Measurements from ENCODE around the gene NOS3.

The NOS3 gene

GRCh38 chr7:150990416-150991186 is at the start of gene NOS3:
Gene NOS3, plus strand, starts transcription at chr7:150991017. Its CDS starts 2,787 bp downstream, at chr7:150993804.
- DNase-seq, result no peak

GRCh38 chr7:150941351-150942000 is 49.3 kb upstream of the NOS3 start:
- no peak for DNase-seq

DNA sequence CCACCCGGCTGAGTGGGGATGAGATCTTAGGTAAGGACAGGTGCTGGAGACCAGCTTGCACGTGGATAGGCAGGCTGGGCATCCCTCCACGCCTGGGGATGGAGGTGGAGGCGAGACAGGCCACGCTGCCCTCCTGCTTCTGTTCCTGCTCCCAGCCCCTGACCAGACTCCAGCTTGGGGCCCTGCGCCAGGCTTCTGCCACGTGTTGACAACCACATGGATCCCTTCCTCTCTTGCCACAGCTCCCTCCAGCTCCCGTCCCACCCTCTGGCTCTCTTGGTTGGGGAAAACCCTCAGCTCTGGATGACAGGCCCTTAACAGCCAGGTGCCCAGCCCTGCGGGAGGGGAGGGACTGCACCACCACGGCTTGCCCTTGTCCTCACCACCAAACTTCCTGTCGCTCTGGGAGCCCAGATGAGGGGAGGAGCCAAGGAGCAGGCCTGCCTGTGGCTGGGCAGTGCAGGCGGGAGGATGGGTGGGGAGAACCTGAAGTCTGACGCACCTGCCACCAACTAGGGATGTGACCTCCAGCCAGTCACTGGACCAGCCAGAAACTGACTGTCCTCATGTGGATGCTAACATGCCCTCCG is 48.7 kb upstream of the NOS3 start:
- peak; percentile 71 for DNase-seq

GRCh38 chr7:150942591-150943452 is 48.0 kb upstream of the NOS3 start:
- no peak for DNase-seq

DNA sequence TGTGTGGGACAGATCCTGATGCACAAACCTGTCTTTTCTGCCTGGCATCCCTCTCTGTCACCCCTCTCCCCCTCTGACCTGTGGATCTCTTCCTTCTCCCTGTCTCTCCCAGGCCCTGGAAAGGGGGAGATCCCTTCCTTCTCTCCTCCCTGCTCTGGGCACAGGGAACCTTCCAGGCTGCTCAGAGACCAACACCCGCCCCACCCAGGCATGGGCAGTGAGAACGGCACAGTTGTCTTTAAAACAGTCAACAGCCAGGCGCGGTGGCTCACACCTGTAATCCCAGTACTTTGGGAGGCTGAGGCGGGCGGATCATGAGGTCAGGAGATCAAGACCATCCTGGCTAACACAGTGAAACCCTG is 47.4 kb upstream of the NOS3 start:
- DNase-seq, result no peak

DNA sequence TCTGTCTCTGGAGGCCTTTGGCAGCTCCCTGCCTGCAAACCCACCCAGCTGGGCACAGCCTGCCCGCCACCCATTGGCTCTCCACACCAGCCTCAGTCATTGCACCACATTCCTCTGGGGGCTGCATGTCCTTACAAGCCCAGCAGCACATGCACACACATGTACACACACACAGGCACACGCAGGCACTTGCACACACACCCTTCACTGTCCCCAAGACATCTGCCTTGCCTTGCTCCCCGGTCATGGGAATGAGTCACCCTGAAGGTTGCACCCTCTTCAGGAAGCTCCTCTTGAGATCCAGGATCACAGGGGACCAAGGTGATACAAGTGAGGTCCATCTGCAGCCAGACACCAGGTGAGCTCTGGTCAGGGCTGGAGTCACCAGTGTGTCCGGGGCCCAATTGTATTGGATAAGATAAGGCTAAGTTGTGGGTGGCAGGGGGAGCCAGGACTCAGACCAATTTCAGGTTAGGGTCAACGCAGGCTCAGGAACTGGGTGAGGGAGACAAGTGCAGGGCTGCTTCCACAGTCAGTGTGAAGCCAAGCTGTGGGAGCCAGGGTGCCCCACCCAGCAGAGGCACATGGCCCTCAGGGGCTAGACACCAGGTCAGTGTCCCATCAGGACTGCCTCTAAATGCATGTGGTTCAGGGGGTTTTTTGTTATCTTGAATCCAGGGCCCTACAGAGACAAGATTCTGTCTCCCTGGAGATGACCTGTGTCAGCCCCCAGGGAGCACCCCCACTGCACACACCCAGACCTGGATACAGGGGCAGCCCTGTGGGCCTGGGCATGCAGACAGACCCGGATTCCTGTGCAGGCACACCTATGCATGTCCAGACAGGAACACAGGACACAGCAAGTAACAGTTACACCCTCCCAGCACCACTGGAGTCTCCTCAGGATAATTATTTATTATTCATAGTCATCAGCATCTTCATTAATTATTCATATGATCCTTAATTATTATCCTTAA is 46.5 kb upstream of the NOS3 start:
- no peak for DNase-seq

DNA sequence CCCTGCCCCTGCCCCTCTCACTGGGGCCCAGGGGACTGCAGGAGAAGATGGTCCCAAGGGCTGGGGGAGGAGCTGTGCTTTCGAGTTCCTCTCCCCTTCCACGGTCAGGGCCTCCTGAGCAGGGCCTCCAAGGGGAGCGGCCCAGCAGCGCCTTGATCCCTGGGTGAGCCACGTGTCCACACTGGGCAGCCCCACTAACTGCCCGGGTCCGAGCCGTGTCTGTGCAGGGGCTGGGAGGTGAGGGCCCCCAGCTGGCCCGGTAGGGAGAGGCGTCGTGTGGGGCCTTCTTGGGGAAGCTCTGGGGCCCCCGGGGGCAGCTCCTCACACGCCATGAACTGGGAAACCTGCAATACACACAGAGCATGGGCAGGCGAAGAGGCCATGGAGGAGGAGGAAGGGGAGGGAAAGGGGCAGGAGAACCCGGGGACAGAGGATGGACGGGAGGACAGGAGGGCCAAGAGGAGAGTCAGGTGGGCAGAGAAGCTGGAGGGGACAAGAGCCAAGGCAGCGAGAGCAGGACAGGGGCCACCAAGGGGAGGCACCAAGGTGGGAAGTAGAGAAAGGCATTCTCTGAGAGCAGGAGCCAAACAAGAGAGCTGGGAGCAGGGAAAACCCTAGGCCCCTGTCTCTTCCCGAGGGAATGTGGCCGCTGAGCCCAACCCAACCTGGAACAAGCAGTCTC is 45.5 kb upstream of the NOS3 start:
- DNase-seq, result no peak

DNA sequence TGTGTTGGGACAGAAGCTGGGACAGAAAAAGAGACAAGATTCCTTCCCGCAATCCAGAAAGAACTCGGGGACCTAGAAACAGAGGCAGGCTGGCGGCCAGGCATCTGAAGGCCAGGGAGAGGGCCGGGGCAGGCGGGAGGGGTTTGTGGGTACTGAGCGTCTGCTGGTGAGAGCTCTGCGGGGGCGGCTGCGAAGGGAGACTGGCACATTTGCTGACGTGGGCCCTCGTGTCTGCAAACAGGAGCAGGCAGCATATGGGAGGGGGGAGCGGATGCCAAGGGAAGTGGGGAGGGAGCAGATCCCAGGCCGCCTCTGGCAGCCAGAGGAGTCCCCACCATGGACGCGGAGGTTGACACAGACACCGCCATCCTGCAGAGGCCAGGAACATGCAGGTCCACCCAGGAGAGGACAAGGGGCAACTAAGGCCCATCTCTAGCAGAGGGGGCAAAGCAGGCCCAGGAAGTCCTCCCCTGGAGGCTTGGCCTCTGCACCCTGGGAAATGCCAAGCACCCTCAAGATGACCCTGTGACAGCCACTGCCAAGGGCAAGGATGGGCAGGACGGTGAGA is 44.9 kb upstream of the NOS3 start:
- DNase-seq, result no peak

DNA sequence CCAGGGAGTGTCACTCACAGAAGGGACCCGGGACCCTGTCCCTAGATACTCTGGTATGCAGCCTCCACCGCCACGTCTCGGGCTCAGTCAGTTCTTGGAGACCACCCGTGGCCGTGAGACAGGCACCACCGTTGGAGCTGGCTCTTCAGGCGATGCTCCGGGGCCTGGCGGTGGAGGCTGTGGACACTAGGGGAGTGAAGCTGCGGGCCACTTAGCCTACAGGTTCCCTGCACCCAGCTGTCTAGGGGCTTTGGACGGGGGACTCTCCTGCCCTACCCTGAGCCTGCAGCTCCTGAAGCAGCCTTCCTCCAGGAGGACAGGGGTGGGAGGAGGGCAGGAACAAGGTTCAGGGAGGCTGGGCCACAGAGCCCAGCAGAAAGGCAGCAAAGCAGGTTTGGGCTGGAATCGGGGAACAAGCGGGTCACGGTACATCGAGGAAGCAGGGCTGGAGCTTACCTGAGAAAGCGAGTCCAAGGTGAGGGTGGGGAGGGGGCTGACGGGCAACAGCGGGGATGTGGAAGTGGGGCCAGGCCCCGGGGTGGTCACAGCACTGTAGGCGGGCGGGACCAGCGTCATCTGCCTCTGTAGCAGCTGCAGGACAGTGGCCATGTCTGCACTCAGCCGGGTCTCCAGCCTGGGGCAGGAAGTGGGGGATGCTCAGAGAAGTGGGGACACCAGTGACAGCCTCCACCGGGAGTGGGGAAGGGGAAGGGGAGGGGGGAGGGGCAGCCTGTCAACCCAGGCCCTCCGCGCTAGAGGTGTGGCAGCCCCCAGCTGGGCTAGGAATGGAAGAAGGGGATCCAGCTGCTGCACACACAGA is 44.2 kb upstream of the NOS3 start:
- DNase-seq, result no peak

- no peak for DNase-seq
Measured at GRCh38 chr7:150947241-150947745, 43.5 kb upstream of the NOS3 start.

- DNase-seq, result no peak
Measured at GRCh38 chr7:150947761-150948651, 42.8 kb upstream of the NOS3 start.

DNA sequence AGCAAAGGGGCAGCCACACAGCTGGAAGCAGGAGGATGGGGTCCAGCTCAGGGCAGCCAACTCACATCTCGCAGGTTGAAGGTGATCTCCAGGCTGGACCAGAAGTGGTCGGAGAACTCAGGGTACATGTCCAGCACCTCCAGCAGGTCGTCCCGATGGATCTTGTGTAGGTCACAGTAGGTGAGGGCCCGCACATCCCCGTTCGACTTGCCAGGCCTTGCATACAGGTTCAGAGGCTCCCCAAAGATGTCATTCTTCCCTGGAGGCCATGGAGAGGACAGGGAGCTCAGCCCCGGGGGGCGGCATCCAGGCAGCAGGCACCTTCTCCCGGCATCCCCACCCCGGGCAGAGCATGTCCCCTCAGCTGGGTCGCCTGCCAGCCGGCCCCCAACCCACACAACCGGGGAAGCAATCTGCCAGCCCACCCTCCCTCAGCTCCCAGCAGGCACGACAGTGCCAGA is 42.0 kb upstream of the NOS3 start:
- DNase-seq, result no peak

GRCh38 chr7:150949564-150949963 is 41.3 kb upstream of the NOS3 start:
- DNase-seq, result no peak

DNA sequence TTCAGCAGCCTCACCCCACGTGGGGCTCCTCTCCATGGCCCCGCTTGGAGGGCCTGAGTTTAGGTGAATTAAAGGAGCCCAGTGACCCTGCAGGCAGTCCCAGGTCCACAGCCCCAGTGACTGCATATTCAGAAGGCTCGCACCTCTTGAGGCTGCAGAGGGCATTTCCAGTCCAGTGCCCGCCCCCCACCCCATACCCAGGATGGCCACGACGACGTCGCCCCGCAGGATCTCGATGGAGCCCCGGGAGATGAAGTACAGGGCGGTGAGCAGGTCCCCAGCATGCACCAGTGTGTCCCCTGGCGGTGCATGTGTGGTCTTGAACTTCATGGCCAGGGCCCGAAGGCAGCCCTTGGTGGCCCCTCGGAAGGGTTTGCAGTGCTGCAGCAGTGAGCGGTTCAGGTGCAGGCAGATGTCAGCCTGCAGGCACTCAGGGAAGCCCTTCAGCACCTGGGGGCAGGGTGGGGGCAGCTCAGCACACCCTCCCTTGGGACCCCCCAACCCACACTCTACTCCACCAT is 40.8 kb upstream of the NOS3 start:
- no peak for DNase-seq

DNA sequence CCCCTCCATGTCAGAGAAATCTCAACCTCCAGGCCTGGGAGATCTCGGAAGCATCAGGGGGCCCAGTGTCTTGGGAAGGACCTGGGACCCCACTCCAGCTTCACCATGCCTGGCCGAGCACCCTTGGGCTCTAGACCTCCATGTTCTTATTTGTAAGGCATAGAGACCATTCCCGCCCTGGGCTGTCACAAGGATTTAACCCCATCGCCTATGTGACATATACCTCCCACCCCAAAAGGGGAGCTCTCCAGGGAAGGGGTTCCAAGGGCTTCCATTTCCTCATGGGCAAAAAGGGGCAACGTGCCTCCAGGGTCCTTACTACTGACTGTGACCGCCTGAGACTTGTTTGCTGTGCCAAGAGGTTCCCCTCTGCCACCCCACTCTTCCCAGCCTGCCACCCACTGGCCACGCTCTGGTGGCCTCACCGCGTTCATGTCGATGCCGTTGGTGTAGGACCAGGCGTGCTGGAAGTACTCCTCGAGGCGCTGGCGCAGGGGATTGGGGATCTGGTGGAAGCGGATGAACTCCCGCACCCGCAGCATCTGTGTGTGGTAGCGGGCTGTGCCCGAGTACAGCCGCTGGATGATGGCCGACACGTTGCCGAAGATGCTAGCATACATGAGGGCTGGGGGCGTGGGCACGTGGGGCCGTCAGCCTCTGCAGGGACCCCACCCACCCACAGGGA is 40.2 kb upstream of the NOS3 start:
- DNase-seq, result no peak

- DNase-seq, result no peak
Measured at GRCh38 chr7:150951181-150951520, 39.7 kb upstream of the NOS3 start.

GRCh38 chr7:150951521-150951920 is 39.3 kb upstream of the NOS3 start:
- DNase-seq, result no peak

All from CD4-positive, alpha-beta T cell treated with Interleukin-17A for 4 hours (primary cell).